Endothelial cell of umbilical vein (primary cell): ENCODE results near the gene SMC3. TPM values are rescaled to one million over a fixed set of nuclear protein-coding genes. Genes with fewer than 3 reads are reported as not detected.

ENCODE experiments used
- BruUV-seq: library from RNA; stranded (reverse); fragments of 400-500 nt; replicated peaks from 2 replicates; lab custom pipeline; 2021; lab: Mats Ljungman, UMichigan
- CTCF ChIA-PET: fragments of 300-600, 350-600 bp; sonication (Branson Sonifier 250); formaldehyde crosslinking; loops from one replicate; lab custom pipeline; 2021; ENCODE audit warnings: antibody characterized with exemption, inconsistent platforms; lab: Charles Lee
- POLR2A ChIA-PET: fragments of 300-600, 350-600 bp; sonication (Branson Sonifier 250); formaldehyde crosslinking; loops from one replicate; lab custom pipeline; 2021; ENCODE audit warnings: antibody characterized with exemption, inconsistent platforms; lab: Charles Lee
- DNase-seq: peaks from one replicate; pipeline ENCODE4 v3.0.0-alpha.2; 2011; ENCODE audit warnings: low read depth, low spot score
- FAIRE-seq: peaks from 2 replicates; lab custom pipeline; 2011; peaks lifted over from hg19 to GRCh38; lab: Jason Lieb, UNC
- H2AFZ ChIP-seq: 2 replicates; pipeline ENCODE4 v1.6.0; 2012; ENCODE audit warnings: low read depth, low read length, control low read depth, inconsistent platforms
- H3K27ac ChIP-seq: 2 replicates; pipeline ENCODE4 v1.5.1; 2011; ENCODE audit warnings: low read depth, mild to moderate bottlenecking, control low read depth, low read length, moderate library complexity; ENCODE audit not compliant: insufficient read depth
- H3K27me3 ChIP-seq, 2 experiments: 2 replicates each; pipeline versions ENCODE4 v1.6.0 to v1.6.1; 2011; ENCODE audit warnings: low read length in 2 of 2, mixed read lengths in 1 of 2; ENCODE audit not compliant: control insufficient read depth in 2 of 2, insufficient read depth in 2 of 2
- H3K36me3 ChIP-seq, 2 experiments: 2 replicates in 1 of 2; 3 replicates in 1 of 2; pipeline ENCODE4 v1.5.1; 2011; ENCODE audit warnings: low read length in 2 of 2, mild to moderate bottlenecking in 1 of 2, moderate library complexity in 1 of 2; ENCODE audit not compliant: control insufficient read depth in 2 of 2, insufficient read depth in 2 of 2; ENCODE audit errors: extremely low read depth in 1 of 2
- H3K4me1 ChIP-seq: 3 replicates; pipeline ENCODE4 v1.5.1; 2011; ENCODE audit warnings: mild to moderate bottlenecking, low read length; ENCODE audit not compliant: control insufficient read depth, insufficient read depth; ENCODE audit errors: extremely low read depth
- H3K4me2 ChIP-seq: 2 replicates; pipeline ENCODE4 v1.6.1; 2011; ENCODE audit warnings: low read length, control low read depth, mixed read lengths; ENCODE audit not compliant: insufficient read depth
- H3K4me3 ChIP-seq, 3 experiments: fragments of 200-600 bp in 1 of 3; sonication (generic), shearing (Covaris generic) in 1 of 3; replicated peaks in 1 of 3; 2 replicates each; pipeline ENCODE4 v1.5.1; 2011 to 2016; ENCODE audit warnings: control low read depth in 3 of 3, low read length in 3 of 3, mild to moderate bottlenecking in 2 of 3, inconsistent platforms in 1 of 3, low read depth in 1 of 3, moderate library complexity in 1 of 3; ENCODE audit not compliant: insufficient read depth in 1 of 3
- H3K79me2 ChIP-seq: 2 replicates; pipeline ENCODE4 v1.6.0; 2012; ENCODE audit warnings: low read length, inconsistent platforms; ENCODE audit not compliant: control insufficient read depth, insufficient read depth
- H3K9ac ChIP-seq: replicated peaks from 2 replicates; pipeline ENCODE3; 2011; ENCODE audit warnings: low read length, control low read depth; ENCODE audit not compliant: insufficient read depth; ENCODE audit errors: extremely low read depth
- H3K9me1 ChIP-seq: replicated peaks from 3 replicates; pipeline ENCODE4 v1.6.0; 2011; ENCODE audit warnings: mild to moderate bottlenecking, low read length; ENCODE audit not compliant: control insufficient read depth, insufficient read depth; ENCODE audit errors: extremely low read depth
- H3K9me3 ChIP-seq: replicated peaks from 2 replicates; pipeline ENCODE4 v1.5.1; 2012; ENCODE audit warnings: low read length, inconsistent platforms; ENCODE audit not compliant: control insufficient read depth, insufficient read depth
- H4K20me1 ChIP-seq: replicated peaks from 2 replicates; pipeline ENCODE3; 2011; ENCODE audit warnings: mild to moderate bottlenecking, low read length; ENCODE audit not compliant: control insufficient read depth, insufficient read depth; ENCODE audit errors: extremely low read depth
- CTCF ChIP-seq, 2 donors: IDR thresholded peaks; 1 replicate in 1 of 2; 2 replicates in 1 of 2; pipeline ENCODE4 v1.5.1; 2011; ENCODE audit warnings: low read length in 2 of 2, mild to moderate bottlenecking in 2 of 2, moderate library complexity in 2 of 2, control low read depth in 1 of 2, inconsistent platforms in 1 of 2, low read depth in 1 of 2; ENCODE audit not compliant: insufficient read depth in 1 of 2; ENCODE audit errors: extremely low read depth in 1 of 2
- EZH2 ChIP-seq: IDR thresholded peaks from 2 replicates; pipeline ENCODE4 v1.6.1; 2012; ENCODE audit warnings: borderline replicate concordance, low read depth, mild to moderate bottlenecking, moderate library complexity, low read length, inconsistent platforms; ENCODE audit not compliant: severe bottlenecking
- FOS ChIP-seq: IDR thresholded peaks from 2 replicates; pipeline ENCODE4 v1.6.1; 2011; ENCODE audit warnings: mild to moderate bottlenecking, low read length, moderate library complexity, borderline replicate concordance; ENCODE audit not compliant: insufficient read depth
- GATA2 ChIP-seq: IDR thresholded peaks from 2 replicates; pipeline ENCODE4 v1.7.0; 2011; ENCODE audit warnings: low read depth, mild to moderate bottlenecking, moderate library complexity, mixed read lengths, low read length; ENCODE audit not compliant: insufficient read length, insufficient read depth
- JUN ChIP-seq: IDR thresholded peaks from 2 replicates; pipeline ENCODE4 v1.6.1; 2011; ENCODE audit warnings: borderline replicate concordance, low read depth; ENCODE audit not compliant: insufficient read length, insufficient read depth
- MAX ChIP-seq: IDR thresholded peaks from 2 replicates; pipeline ENCODE4 v1.6.1; 2011; ENCODE audit not compliant: insufficient read depth, insufficient read length
- MYC ChIP-seq: IDR thresholded peaks from one replicate; pipeline ENCODE4 v1.6.1; 2011; ENCODE audit warnings: mild to moderate bottlenecking, low read depth, low read length
- POLR2A ChIP-seq: IDR thresholded peaks from 2 replicates; pipeline ENCODE4 v1.6.1; 2012; ENCODE audit warnings: low read depth, mild to moderate bottlenecking, control low read depth, low read length
- POLR2AphosphoS5 ChIP-seq: IDR thresholded peaks from 2 replicates; pipeline ENCODE4 v1.6.1; 2012; ENCODE audit warnings: low read depth, mild to moderate bottlenecking, control low read depth, low read length, moderate library complexity; ENCODE audit not compliant: insufficient read depth
- dilution Hi-C: fragments of 300-500 bp; cut with MboI; formaldehyde crosslinking; loops from one replicate; pipeline ENCODE4 v1.15.0; 2019; ENCODE audit warnings: low sequenced_read_pairs; ENCODE audit not compliant: extremely low pct_ligation_motif_present
- intact Hi-C: fragments of 100-400 bp; cut with micrococcal nuclease; formaldehyde crosslinking; loops from one replicate; pipeline ENCODE4 v1.10.0; 2022
- polyA plus RNA-seq, 4 experiments: library from polyadenylated mRNA; depleted of rRNA in 3 of 4; stranded (reverse) in 3 of 4; unstranded in 1 of 4; fragments of >200 nt; gene quantifications; 2 replicates each; pipeline versions ENCODE4 v1.2.1 to v1.2.3, GENCODE V29; 2011 to 2012; ENCODE audit warnings: missing spikeins in 1 of 4
- total RNA-seq: library from RNA; stranded (reverse); gene quantifications from 2 replicates; pipeline ENCODE4 v1.2.3, GENCODE V29; 2021

Gene SMC3
- total and polyA plus RNA-seq, 2 donors (not counting 3 experiments of a cell fraction or from before 2014, with no cell fraction given) = 5.5 to 44.2 TPM

- Histone ChIP-seq H3K9me1 (no peaks in the 10 kb centered on the region), H3K36me3 (peaks cover 0 to 5% of the 10 kb centered on the region in 2 experiments), H4K20me1 (no peaks in the 10 kb centered on the region), H3K27me3 (peaks cover 3 to 8% of the 10 kb centered on the region in 2 experiments), H3K4me1 (no peaks in the 10 kb centered on the region), H2AFZ (no peak overlapping the region), H3K9ac (no peak overlapping the region), H3K9me3 (no peaks in the 10 kb centered on the region), H3K79me2 (no peaks in the 10 kb centered on the region), H3K4me2 (no peak overlapping the region), H3K4me3 (no peak overlapping the region), H3K27ac (no peak overlapping the region)
- FAIRE-seq = no peak
- CTCF ChIA-PET = interaction anchor here (1.0 to 2.9 kb wide), 7 partner anchors 8 to 1827 kb away, joined by 3 to 23 read pairs (median 3); no protein-coding TSS in a partner anchor
- POLR2A ChIA-PET = interaction anchor here (0.7 kb wide), 1 partner anchor 26 kb away, joined by 4 read pairs; no protein-coding TSS in a partner anchor
- no peak for DNase-seq
- TF ChIP-seq POLR2A (no peak), MAX (no peak), CTCF (IDR thresholded peaks at IDR 0.05; ENCODE audit: extremely low read depth in 1 of 2, insufficient read depth in 1 of 2, low read depth in 1 of 2, low read length in 2 of 2) (no peak), GATA2 (no peak), MYC (no peak), FOS (no peak), POLR2AphosphoS5 (no peak), EZH2 (no peak), JUN (no peak)
- dilution Hi-C loops (no loop called here), intact Hi-C loops (no loop called here)
- BruUV-seq = no TSS peak
Observed at GRCh38 chr10:110608087-110608486, 40.6 kb downstream of the SMC3 start.
